Occipital lobe (tissue), 2 donors: ENCODE results near the gene P4HA1. TPM values are rescaled to one million over a fixed set of nuclear protein-coding genes. Genes with fewer than 3 reads are reported as not detected.
A peak's percentile ranks its signal among the peaks of the same experiment; 100 is the strongest.

Source experiments
- DNase-seq: peaks from one replicate; lab custom pipeline; 2025; lab: John Stamatoyannopoulos, UW
- total RNA-seq: library from RNA; depleted of rRNA; stranded (reverse); fragments of >200 nt; gene quantifications from one replicate; pipeline ENCODE4 v1.2.3, GENCODE V29; 2014

P4HA1 gene
- total RNA-seq, 1 donor from 2014 or later = 41.3 TPM

- no peak for DNase-seq
Measured at GRCh38 chr10:73094986-73095480, 1.6 kb downstream of the P4HA1 start.

GRCh38 chr10:73093922-73094850, 2.5 kb downstream of the P4HA1 start:
- DNase-seq = no peak

DNA sequence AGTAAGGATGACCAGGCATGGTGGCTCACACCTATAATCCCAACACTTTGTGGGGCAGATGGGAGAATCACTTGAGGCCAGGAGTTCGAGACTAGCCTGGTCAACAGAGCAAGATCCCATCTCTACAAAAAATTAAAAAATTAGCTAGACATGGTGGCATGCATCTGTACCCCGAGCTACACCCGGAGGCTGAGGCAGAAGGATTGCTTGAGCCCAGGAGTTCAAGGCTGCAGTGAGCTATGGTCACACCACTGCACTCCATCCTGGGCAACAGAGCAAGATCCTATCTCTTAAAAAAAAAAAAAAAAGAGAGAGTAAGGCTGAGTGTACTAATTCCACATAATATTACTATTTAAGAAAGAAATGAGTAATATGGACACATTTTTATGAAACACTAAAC, 3.8 kb downstream of the P4HA1 start:
- no peak for DNase-seq

DNA sequence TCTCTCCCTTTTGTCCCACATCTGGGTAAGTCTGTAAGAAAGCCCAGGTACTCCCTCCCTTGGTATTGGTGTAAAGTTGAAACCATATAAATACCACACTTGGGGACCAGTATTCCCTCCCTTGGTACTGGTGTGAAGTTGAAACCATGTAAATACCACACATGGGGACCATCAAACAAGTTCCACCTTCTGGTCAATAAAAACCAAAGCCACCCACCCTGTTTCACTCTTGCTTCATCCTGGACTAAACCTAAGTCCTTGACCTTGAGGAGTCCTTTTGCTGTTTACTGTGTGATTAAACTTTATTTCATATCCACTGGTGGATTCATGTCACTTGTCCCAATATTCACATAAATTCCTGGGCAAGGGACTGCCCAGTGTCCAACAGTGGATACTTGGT, 8.4 kb downstream of the P4HA1 start:
- no peak for DNase-seq

GRCh38 chr10:73086816-73087215, 9.8 kb downstream of the P4HA1 start:
- DNase-seq = no peak

- DNase-seq = no peak
Measured at GRCh38 chr10:73084209-73084608, 12.5 kb downstream of the P4HA1 start.

DNA sequence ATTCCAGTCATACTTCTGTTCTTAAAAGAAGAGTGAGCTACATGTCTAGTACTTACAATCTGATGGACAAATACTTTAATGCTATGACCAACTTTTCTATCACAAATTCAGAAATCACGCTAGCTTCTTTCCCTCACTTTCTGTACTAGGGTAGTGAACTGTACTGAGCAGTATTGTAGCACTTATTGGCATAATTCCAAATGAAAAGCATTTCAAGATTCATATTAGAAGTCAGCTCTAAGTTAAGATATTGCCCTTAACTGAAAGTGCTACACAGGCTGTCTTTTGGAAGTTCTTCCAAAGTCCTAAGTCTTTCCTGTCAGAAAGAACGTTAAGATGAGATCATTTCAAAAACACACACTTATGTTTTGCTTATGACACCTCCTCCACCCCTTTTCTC, 13.4 kb downstream of the P4HA1 start:
- no peak for DNase-seq

DNA sequence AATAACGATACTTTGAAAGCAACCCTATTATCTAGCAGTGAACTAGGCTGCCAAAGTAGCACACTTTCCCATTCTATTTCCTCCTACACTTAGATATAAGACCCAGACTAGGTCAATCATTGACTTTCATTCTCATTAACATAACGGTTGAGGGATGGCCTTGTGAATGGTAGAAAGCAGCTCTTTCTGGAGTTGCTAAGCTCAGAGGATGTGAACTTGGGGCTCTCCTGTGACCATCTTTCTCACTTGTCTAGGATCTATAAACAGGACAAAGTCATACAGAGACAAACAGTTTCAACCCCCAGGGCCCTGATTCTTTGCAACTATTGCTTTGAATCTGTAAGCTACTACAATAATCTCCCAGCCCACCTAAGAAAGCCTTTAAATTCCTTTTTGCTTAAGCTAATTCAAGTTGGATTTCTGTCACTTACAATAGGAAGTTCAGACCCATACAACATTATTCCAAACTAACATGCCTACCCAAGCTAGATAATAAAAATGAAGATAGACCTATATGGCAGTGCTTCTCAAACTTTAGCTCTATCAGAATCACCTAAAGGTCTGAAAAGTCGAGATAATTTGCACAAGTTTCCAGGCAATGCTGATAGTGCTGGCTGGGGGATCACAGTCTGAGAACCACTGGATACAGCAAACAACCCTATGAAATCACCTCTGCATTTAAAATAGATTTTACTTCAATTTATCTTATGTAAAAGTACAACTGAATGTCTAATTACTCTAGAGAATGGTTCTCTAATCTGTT, 16.7 kb downstream of the P4HA1 start:
- DNase-seq = no peak

- DNase-seq = peak; percentile 8
Measured at GRCh38 chr10:73076360-73077183, 20.1 kb downstream of the P4HA1 start.

- DNase-seq = no peak
Measured at GRCh38 chr10:73075829-73076228, 20.8 kb downstream of the P4HA1 start.

GRCh38 chr10:73073627-73074026, 23.0 kb downstream of the P4HA1 start:
- no peak for DNase-seq

- no peak for DNase-seq
Measured at GRCh38 chr10:73065441-73065840, 31.2 kb downstream of the P4HA1 start.

DNA sequence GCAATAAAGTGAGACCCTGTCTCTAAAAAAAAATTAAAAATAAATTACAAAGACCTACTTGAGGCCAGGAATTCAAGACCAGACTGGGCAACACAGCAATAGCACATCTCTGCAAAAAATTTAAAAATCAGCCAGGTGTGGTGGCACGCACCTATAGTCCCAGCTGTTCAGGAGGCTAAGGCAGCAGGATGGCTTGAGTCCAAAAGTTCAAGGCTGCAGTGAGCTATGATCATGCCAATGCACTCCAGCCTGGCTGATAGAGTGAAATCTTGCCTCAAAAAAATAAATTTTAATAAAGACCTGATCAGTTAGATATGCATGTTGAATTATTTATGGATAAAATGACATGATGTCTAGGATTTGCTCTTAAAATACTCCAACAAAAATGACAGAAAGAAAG, 34.9 kb downstream of the P4HA1 start:
- DNase-seq = no peak

DNA sequence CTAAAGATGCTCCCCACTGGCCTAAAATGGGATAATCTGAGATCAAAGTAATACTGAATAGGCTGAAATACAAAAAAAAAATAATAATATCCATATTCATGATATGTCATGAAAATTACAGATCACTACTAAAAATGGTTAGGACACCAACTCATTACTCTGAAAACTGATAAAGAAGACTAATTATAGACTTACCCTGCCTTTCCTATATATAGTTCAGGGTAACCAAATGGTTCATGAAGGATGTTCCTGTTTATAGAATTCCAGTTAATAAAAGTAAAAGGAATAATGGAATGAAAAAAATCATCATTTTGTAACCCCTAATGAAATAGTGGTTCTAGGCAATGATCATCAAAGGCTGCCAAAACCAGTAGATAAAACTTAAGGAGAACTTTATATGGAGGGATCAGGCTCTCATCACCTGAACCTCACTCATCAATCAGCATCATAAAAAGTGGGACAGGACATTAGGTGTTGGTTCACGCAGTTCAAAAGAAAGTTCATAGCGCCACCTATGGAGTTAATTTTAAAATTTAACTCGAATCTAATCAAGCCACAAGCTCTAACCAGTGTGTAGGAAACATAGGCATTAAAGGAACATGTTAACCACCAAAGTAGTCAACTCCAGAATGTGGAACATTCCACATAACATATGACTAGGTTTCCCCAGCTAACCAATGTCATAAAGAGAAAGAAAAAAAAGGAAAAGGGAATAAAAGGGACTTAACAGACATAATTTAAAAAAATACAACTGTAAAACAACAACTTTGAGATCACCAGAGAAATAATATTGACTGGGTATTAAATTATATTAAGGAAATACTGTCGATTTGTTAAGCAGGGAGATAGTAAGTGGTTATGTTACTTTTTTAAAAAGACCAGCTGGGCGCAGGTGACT, 35.7 kb downstream of the P4HA1 start:
- DNase-seq = no peak

- DNase-seq = no peak
Measured at GRCh38 chr10:73060173-73060572, 36.5 kb downstream of the P4HA1 start.

DNA sequence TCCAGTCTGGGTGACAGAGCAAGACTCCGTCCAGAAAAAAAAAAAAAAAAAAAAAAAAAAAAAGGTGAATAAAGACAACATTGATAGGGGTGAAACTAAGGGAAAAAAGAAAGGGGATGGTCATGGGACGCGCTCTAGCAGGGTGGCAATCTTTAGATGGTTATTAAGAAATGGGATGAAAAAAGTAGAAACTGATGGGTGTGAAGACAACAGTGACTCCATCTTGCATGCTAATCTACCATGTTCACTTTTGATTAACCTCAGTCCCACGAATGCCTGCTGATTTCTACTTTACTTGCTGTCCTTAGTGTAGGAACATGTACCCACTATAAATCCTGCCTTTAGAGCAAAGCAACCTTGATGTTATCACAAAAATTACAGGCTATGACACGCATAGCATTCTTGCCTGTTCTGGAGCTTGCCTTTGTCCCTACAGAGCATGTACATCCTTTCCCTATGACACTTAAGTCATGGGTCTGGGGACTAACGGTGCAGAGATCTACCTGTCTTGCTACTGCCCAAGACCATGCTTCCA, 38.5 kb downstream of the P4HA1 start:
- DNase-seq = no peak

- no peak for DNase-seq
Measured at GRCh38 chr10:73054286-73054685, 42.4 kb downstream of the P4HA1 start.

- DNase-seq = no peak
Measured at GRCh38 chr10:73053275-73053674, 43.4 kb downstream of the P4HA1 start.

DNA sequence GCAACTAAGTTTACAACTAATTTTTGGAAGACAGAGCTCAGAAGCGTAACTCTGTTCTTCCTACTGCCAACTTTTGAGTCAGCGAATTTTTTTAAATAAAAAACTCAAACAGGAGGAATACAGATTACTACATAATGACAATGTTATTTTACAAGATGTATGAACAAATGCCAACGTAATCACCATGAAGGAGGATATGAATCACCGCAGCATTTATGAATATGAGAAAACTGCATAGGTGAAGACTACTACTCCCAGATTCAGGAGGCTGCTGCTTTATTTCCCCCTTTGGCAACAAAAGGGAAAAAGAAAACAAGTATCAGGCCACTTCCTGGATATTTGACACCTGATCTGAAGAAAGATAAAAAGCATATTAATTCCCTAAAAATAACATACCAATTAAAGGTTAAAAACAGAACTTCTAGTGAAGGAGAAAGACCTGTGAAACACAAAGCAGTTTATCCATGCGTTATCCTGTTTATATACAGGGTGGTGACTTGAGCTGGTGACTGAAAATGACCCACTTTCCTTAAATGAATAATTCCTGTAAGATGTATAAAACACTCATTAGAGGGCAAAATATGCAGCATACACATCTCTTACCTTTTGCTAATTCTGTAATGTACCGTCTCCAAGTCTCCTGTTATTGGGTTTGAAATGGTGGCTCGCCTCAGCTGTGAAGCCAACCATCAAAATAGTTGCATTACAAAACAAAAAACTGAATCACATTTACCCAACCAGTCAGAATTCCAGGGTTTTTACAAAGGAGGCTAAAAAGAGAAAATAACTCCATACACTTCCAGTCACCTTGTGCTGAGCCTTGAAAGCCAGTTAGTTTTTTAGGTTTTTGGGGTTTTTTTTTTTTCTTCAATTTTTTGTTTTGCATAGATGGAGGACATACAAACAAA, 52.0 kb downstream of the P4HA1 start:
- no peak for DNase-seq
